H9 (cell line): ENCODE data around the gene VENTX. TPM values are rescaled to one million over a fixed set of nuclear protein-coding genes. Genes with fewer than 3 reads are reported as not detected.
A peak's percentile ranks its signal among the peaks of the same experiment; 100 is the strongest.

Experiments
- DNase-seq: peaks from one replicate; pipeline ENCODE4 v3.0.0-alpha.2; 2017
- H2AFZ ChIP-seq: one replicate; pipeline ENCODE4 v1.6.1; 2013; ENCODE audit warnings: mild to moderate bottlenecking, low read length, control low read depth, moderate library complexity
- H2AK5ac ChIP-seq: 2 replicates; pipeline ENCODE4 v1.6.1; 2013; ENCODE audit warnings: low read length, control low read depth, mixed read lengths; ENCODE audit not compliant: insufficient read length
- H2BK120ac ChIP-seq: one replicate; pipeline ENCODE4 v1.6.1; 2013; ENCODE audit warnings: low read depth, mild to moderate bottlenecking, low read length, control low read depth, inconsistent platforms; ENCODE audit not compliant: poor library complexity, severe bottlenecking
- H2BK12ac ChIP-seq: 2 replicates; pipeline ENCODE4 v1.6.1; 2013; ENCODE audit warnings: low read length, control low read depth, mixed read lengths, low read depth; ENCODE audit not compliant: insufficient read length
- H2BK15ac ChIP-seq: 2 replicates; pipeline ENCODE4 v1.6.1; 2013; ENCODE audit warnings: low read depth, low read length, control low read depth
- H2BK20ac ChIP-seq: one replicate; pipeline ENCODE4 v1.6.1; 2013; ENCODE audit warnings: low read depth, mild to moderate bottlenecking, low read length, control low read depth, inconsistent platforms; ENCODE audit not compliant: poor library complexity, severe bottlenecking
- H2BK5ac ChIP-seq: 2 replicates; pipeline ENCODE4 v1.6.1; 2013; ENCODE audit warnings: low read length, control low read depth, mixed read lengths; ENCODE audit not compliant: insufficient read length
- H3K14ac ChIP-seq: 2 replicates; pipeline ENCODE4 v1.6.1; 2013; ENCODE audit warnings: low read length, control low read depth; ENCODE audit not compliant: insufficient read depth
- H3K18ac ChIP-seq: 2 replicates; pipeline ENCODE4 v1.6.1; 2013; ENCODE audit warnings: low read depth, mild to moderate bottlenecking, mixed read lengths, low read length, control low read depth; ENCODE audit not compliant: insufficient read length
- H3K23ac ChIP-seq: 2 replicates; pipeline ENCODE4 v1.6.1; 2013; ENCODE audit warnings: low read length, control low read depth, mixed read lengths, low read depth; ENCODE audit not compliant: insufficient read length
- H3K23me2 ChIP-seq: 2 replicates; pipeline ENCODE4 v1.6.1; 2013; ENCODE audit warnings: low read depth, mild to moderate bottlenecking, mixed read lengths, low read length, control low read depth; ENCODE audit not compliant: insufficient read length, poor library complexity, severe bottlenecking
- H3K27ac ChIP-seq: 2 replicates; pipeline ENCODE4 v1.5.1; 2013; ENCODE audit warnings: low read length, control low read depth, mixed read lengths, low read depth; ENCODE audit not compliant: insufficient read length
- H3K27me3 ChIP-seq: 2 replicates; pipeline ENCODE4 v1.6.1; 2013; ENCODE audit warnings: low read length, control low read depth, inconsistent platforms; ENCODE audit not compliant: insufficient read depth
- H3K4ac ChIP-seq: 2 replicates; pipeline ENCODE4 v1.6.1; 2013; ENCODE audit warnings: low read depth, mild to moderate bottlenecking, control low read depth, inconsistent platforms, low read length, moderate library complexity
- H3K4me1 ChIP-seq: 2 replicates; pipeline ENCODE4 v1.6.1; 2013; ENCODE audit warnings: low read length, control low read depth, inconsistent platforms; ENCODE audit not compliant: insufficient read depth
- H3K4me2 ChIP-seq: 2 replicates; pipeline ENCODE4 v1.6.1; 2013; ENCODE audit warnings: low read length, control low read depth, mixed read lengths; ENCODE audit not compliant: insufficient read length, insufficient read depth
- H3K56ac ChIP-seq: 2 replicates; pipeline ENCODE4 v1.6.1; 2013; ENCODE audit warnings: low read depth, mild to moderate bottlenecking, mixed read lengths, low read length, control low read depth; ENCODE audit not compliant: insufficient read length
- H3K79me1 ChIP-seq: 2 replicates; pipeline ENCODE4 v1.6.1; 2013; ENCODE audit warnings: low read depth, mild to moderate bottlenecking, moderate library complexity, low read length, control low read depth, inconsistent platforms; ENCODE audit not compliant: insufficient read depth, poor library complexity, severe bottlenecking
- H3K79me2 ChIP-seq: 2 replicates; pipeline ENCODE4 v1.6.1; 2013; ENCODE audit warnings: low read length, control low read depth, inconsistent platforms; ENCODE audit not compliant: insufficient read depth
- H3K9ac ChIP-seq: 2 replicates; pipeline ENCODE4 v1.6.1; 2013; ENCODE audit warnings: low read length, control low read depth, mixed read lengths; ENCODE audit not compliant: insufficient read length; ENCODE audit errors: extremely low read depth
- H3K9me3 ChIP-seq: one replicate; pipeline ENCODE4 v1.6.1; 2013; ENCODE audit warnings: low read depth, low read length, inconsistent platforms; ENCODE audit not compliant: control insufficient read depth
- H3T11ph ChIP-seq: one replicate; pipeline ENCODE4 v1.6.1; 2013; ENCODE audit warnings: mild to moderate bottlenecking, low read length, control low read depth, inconsistent platforms
- H4K20me1 ChIP-seq: one replicate; pipeline ENCODE4 v1.6.1; 2013; ENCODE audit not compliant: control insufficient read depth, insufficient read length, insufficient read depth
- H4K5ac ChIP-seq: 2 replicates; pipeline ENCODE4 v1.6.1; 2013; ENCODE audit warnings: low read depth, mild to moderate bottlenecking, mixed read lengths, low read length, control low read depth; ENCODE audit not compliant: insufficient read length
- H4K8ac ChIP-seq: replicated peaks from 2 replicates; pipeline ENCODE4 v1.6.1; 2013; ENCODE audit warnings: low read length, control low read depth, mixed read lengths, low read depth; ENCODE audit not compliant: insufficient read length
- H4K91ac ChIP-seq: 2 replicates; pipeline ENCODE4 v1.6.1; 2013; ENCODE audit warnings: low read depth, mild to moderate bottlenecking, moderate library complexity, mixed read lengths, low read length, control low read depth; ENCODE audit not compliant: insufficient read length
- H3K27ac Mint-ChIP-seq, 3 experiments: 2 replicates in 2 of 3; 3 replicates in 1 of 3; pipeline ENCODE4 v1.8.0; 2020 to 2021; ENCODE audit warnings: mixed read lengths in 3 of 3, mild to moderate bottlenecking in 1 of 3, moderate library complexity in 1 of 3
- H3K27me3 Mint-ChIP-seq: 2 replicates; pipeline ENCODE4 v1.8.0; 2021; ENCODE audit warnings: low read depth, mild to moderate bottlenecking, moderate library complexity, mixed read lengths
- H3K36me3 Mint-ChIP-seq, 3 experiments: 2 replicates in 2 of 3; 3 replicates in 1 of 3; pipeline ENCODE4 v1.8.0; 2020 to 2021; ENCODE audit warnings: low read depth in 3 of 3, mixed read lengths in 3 of 3; ENCODE audit not compliant: insufficient read depth in 1 of 3
- H3K4me1 Mint-ChIP-seq, 2 experiments: 2 replicates each; pipeline ENCODE4 v1.8.0; 2020; ENCODE audit warnings: mixed read lengths in 2 of 2
- H3K4me3 Mint-ChIP-seq, 2 experiments: 2 replicates in 1 of 2; 3 replicates in 1 of 2; pipeline ENCODE4 v1.8.0; 2020 to 2021; ENCODE audit warnings: mild to moderate bottlenecking in 2 of 2, mixed read lengths in 2 of 2, moderate library complexity in 1 of 2
- H3K9me3 Mint-ChIP-seq, 2 experiments: 2 replicates in 1 of 2; 3 replicates in 1 of 2; pipeline ENCODE4 v1.8.0; 2020; ENCODE audit warnings: mild to moderate bottlenecking in 2 of 2, mixed read lengths in 2 of 2, moderate library complexity in 1 of 2
- WGBS: extraction: QIAGEN DNeasy Blood & Tissue Kit; methylation state at CpG from one replicate; pipeline ENCODE4 v1.1.7; 2013; ENCODE audit warnings: missing lambda C conversion rate, low lambda C conversion rate, mixed read lengths; ENCODE audit not compliant: insufficient read length; ENCODE audit errors: extremely low coverage; 5-methylcytosine and 5-hydroxymethylcytosine counted together
- total RNA-seq: library from RNA; stranded (reverse); gene quantifications from 2 replicates; pipeline ENCODE4 v1.2.1, GENCODE V29; 2021
- TF ChIP-seq, protein P1 (sequence below): fragments of 200-600 bp; sonication (generic); conservative IDR thresholded peaks from 3 replicates; pipeline ENCODE4 v1.8.0; 2021; ENCODE audit warnings: antibody characterized with exemption, mild to moderate bottlenecking

VENTX gene
- total RNA-seq, 1 experiment from 2014 or later = 10.9 TPM

DNA sequence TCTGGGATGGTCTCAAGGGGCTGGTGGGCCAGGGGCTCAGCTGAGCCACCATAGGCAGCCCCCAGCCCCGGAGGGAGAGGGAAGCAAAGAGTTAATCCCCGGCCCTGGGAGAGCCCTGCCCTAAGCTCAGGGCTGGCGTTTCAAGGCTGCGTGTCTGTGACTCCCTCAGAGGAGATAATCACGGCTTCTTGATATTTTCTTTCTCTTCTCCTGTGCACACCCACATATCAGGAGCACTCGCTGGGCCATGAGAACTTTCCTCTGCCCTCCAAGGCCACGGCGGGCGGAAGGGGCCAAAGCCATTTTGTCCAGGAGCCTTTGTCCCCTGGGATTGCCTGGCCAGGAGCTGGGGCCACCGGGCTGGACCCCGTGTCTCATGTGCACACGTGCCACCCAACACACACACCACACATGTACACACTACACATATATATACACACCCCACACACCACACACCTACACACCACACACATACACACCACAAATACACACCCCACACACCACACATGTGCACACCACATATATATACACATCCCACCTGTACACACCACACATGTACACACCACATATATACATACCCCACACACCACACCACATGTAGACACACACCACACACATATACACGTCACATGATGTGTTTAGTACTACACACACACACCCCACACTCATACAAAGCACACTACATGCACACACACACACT, 16.9 kb downstream of the VENTX start:
- H3K79me1 ChIP-seq = no peaks in the 10 kb centered on the region
- H4K5ac ChIP-seq = no peak overlapping the region
- no peak overlapping the region for H2AFZ ChIP-seq
- Mint-ChIP-seq H3K4me3 (no peak overlapping the region; a peak in 2 of 5 replicates), H3K36me3 (no peaks in the 10 kb centered on the region), H3K4me1 (peaks cover 8 to 21% of the 10 kb centered on the region in 2 experiments), H3K27me3 (peaks cover 6% of the 10 kb centered on the region), H3K9me3 (no peaks in the 10 kb centered on the region; a peak in 2 of 5 replicates), H3K27ac (peak overlapping the region in 1 of 3 experiments; percentile 7; a peak in 1 of 7 replicates)
- no peak overlapping the region for H3K18ac ChIP-seq
- no peak overlapping the region for H2BK5ac ChIP-seq
- H3K23me2 ChIP-seq = no peaks in the 10 kb centered on the region
- no peak for DNase-seq
- no peak overlapping the region for H2BK12ac ChIP-seq
- H2BK15ac ChIP-seq = no peak overlapping the region
- no peak overlapping the region for H2BK120ac ChIP-seq
- no peaks in the 10 kb centered on the region for H3K4me1 ChIP-seq
- no peaks in the 10 kb centered on the region for H3K9me3 ChIP-seq
- H2BK20ac ChIP-seq = no peak overlapping the region
- H2AK5ac ChIP-seq = no peak overlapping the region
- H4K91ac ChIP-seq = no peak overlapping the region
- no peak overlapping the region for H3K27ac ChIP-seq
- no peak overlapping the region for H4K8ac ChIP-seq
- H3K27me3 ChIP-seq = no peaks in the 10 kb centered on the region
- WGBS = no CpG with 5 or more reads among the region's 13 CpGs
- no peak overlapping the region for H3K9ac ChIP-seq
- no peak overlapping the region for H3K4me2 ChIP-seq
- H4K20me1 ChIP-seq = no peaks in the 10 kb centered on the region
- no peak overlapping the region for H3K23ac ChIP-seq
- TF ChIP-seq, protein P1, sequence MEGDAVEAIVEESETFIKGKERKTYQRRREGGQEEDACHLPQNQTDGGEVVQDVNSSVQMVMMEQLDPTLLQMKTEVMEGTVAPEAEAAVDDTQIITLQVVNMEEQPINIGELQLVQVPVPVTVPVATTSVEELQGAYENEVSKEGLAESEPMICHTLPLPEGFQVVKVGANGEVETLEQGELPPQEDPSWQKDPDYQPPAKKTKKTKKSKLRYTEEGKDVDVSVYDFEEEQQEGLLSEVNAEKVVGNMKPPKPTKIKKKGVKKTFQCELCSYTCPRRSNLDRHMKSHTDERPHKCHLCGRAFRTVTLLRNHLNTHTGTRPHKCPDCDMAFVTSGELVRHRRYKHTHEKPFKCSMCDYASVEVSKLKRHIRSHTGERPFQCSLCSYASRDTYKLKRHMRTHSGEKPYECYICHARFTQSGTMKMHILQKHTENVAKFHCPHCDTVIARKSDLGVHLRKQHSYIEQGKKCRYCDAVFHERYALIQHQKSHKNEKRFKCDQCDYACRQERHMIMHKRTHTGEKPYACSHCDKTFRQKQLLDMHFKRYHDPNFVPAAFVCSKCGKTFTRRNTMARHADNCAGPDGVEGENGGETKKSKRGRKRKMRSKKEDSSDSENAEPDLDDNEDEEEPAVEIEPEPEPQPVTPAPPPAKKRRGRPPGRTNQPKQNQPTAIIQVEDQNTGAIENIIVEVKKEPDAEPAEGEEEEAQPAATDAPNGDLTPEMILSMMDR = no peak
- no peak overlapping the region for H3K14ac ChIP-seq
- no peak overlapping the region for H3K4ac ChIP-seq
- H3K79me2 ChIP-seq = no peaks in the 10 kb centered on the region
- no peak overlapping the region for H3K56ac ChIP-seq
- H3T11ph ChIP-seq = no peak overlapping the region
